ENCODE measurements around the gene MGMT.

MGMT gene

DNA sequence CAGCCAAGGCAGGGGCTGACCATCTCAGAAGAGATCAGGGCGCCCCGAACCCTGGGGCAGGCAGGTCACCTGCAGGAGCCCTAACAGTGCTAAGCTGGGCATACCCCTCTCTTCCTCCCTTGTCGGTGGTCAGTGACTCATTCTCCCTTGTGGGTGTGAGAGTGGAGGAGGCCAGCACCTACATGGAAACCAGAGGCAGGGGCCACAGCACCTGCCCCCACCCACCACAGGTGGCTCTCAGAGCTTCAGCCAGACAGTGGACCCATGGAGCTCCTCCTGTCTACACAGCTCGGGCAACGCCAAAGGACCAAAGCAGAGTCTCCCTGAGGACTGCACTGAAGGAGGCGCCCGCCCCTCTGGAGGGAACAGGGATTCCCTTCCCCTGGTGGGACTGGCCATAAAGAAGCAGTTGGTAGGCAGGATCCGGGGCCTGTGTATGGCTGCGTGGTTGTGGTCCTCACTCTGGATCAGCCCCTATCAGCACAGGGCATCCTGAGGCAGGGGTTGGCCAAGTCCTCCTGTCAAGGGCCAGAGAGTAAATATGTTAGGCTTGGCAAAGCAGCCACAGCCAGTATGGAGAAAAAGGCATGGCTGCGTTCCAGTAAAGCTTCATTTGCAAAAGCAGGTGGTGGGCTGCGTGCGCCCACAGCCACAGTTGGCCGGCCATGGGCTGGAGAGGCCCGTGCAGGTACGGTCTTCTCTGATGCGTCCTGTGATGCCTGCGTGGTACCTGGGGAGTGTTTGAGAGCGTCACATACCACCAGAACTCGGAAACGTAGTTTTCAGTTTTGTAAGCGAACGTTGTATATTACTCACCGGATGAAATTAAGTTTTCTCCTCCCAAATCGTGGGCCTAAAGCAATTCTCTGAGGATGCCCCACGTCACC, 298.9 kb downstream of the MGMT start:
- no peak for DNase-seq

DNA sequence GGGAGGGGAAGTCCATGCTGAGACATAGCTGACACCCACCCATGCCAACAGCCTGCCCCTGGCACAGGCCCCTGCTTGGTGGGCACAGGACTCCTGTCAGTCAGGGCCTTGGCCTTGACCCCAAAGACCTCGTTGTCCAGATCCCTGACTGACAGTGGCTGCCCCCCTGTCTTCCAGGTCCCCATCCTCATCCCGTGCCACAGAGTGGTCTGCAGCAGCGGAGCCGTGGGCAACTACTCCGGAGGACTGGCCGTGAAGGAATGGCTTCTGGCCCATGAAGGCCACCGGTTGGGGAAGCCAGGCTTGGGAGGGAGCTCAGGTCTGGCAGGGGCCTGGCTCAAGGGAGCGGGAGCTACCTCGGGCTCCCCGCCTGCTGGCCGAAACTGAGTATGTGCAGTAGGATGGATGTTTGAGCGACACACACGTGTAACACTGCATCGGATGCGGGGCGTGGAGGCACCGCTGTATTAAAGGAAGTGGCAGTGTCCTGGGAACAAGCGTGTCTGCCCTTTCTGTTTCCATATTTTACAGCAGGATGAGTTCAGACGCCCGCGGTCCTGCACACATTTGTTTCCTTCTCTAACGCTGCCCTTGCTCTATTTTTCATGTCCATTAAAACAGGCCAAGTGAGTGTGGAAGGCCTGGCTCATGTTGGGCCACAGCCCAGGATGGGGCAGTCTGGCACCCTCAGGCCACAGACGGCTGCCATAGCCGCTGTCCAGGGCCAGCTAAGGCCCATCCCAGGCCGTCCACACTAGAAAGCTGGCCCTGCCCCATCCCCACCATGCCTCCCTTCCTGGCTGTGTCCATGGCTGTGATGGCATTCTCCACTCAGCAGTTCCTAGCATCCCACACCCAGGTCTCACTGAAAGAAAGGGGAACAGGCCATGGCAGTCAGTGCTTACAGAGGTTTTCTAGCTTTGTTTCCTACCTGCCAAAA, 299.8 kb downstream of the MGMT start:
- no peak for DNase-seq

DNA sequence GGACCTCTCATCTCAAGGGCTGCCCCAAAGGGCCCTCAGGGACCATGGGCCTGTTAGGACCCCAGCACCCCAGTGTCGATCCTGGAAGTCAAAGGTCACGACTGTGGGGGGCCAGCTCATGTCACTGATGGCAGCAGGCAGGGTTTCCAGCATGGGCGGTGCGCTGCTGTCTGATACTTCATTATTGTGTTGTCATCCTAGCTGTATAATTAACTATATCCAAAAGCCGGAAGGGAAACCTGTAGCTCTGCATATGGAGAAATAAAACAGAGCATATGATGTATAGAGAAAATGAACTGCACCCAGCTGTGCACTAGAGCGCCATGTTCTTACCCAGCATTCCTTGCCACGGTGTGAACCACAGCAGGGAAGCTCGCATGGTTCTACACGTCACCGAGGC, 300.7 kb downstream of the MGMT start:
- DNase-seq: no peak

DNA sequence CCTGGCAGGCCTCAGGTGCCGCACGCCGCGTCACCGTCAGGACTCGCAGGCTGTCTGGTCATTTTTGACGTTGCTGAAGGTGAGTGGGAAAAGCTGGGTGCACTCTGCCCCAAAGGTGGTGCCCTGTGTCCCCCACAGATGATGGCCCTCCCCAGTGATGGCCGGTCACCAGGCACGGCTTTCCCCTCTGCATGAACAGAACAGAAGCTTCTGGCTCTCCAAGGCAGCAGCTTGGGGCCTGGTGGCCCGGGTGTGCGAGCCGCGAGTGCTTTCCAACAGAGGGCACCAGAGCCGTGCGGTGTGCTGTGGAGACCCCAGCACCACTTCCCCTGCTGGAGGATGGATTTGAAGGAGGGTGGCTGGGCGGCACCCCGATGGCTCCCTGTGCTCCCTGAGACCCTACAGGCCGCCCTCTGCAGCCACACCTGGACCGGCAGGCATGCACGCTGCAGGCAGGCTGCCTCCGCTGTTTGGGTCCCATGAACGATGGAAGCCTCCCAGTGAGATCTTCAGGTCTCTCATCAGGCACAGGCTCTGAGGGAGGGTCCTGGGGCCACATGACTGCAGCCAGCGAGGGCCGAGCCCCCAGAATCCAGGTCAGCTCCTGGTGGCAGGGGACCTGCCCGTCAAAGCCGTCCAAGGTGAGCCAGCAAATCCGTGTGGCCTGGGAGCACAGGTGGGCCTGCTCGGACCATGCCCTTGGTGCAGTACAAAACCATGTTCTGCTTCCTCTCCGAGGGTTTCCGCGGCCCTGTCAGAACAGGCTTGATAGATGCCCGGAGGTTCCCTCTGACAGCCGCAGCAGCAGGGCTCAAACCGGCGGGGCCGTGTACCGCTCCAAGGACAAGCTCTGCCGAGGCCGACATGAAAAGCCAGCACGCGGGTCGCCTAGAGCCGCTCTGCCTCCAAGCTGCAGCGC, 301.7 kb downstream of the MGMT start:
- no peak for DNase-seq

DNA sequence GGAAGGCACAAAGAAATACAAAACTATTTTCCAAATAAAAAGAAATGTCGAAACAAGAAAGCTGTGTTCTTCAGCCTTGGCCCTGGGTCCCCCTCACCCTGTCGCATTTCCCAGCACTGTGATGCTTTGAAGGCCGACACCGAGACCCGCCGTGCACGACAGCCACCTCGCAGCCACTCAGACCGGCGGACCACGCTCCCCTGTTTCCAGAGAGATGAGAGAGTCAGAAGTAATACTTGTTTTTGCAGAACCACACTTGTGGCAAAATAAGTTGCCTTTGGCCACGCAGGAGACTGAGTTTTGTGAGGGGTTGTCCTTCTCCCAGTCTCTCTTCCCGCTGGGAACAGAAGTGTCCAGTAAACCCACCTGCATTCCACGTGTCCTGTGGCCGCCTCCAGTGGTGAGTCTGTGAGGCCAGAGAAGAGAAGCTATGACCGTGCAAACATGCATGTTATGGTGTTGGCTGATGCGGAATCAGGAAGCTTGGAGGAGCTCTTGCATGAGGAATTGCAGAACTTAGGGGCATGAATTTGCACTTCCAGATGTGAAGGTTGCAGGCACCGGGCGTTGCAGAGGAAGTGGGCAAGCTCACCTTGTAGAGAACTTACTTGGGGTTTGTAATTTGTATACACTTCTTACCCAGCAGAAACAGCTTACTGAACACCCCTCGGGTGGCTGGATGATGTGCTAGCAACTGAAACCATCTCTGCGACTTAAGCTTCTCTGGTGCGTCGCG, 302.5 kb downstream of the MGMT start:
- DNase-seq: no peak

DNA sequence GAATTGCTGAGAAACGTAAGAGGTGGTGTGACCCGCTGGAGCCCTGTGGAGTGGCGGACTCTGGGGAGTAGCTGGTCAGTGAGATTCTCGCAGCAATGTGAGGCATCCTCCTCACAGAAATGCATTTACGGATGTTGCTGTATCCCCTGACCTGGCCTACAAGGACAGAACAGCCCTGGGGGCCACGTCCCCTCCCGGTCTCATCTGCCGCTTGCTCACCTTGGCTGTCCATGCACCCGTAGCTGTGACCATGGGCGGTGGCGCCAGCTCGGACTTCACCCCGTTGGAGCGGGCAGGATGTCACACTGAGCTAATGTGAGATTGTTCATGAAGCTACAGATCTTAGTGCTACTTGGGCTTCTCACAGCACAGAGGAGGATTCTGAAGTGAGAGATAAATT, 303.2 kb downstream of the MGMT start:
- no peak for DNase-seq

DNA sequence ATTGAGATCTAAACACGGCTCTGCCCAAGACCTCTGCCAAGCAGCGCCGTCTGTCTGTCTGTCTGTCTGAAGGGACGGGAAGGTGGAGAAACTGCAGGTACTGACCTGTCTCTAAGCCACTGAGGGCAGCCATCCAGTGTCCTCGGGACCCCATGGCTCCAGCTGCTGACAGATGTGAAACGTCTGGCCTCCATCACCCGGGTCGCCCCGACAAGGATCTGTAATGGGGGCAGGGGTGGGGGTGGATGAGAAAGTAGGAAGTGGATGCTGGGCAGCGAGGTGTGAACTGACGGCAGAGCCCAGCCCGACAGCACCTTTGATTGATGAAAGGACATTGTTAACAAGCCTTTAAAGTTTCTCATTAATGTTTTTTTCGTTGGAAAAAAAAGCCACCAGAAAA, 304.0 kb downstream of the MGMT start:
- DNase-seq: no peak

DNA sequence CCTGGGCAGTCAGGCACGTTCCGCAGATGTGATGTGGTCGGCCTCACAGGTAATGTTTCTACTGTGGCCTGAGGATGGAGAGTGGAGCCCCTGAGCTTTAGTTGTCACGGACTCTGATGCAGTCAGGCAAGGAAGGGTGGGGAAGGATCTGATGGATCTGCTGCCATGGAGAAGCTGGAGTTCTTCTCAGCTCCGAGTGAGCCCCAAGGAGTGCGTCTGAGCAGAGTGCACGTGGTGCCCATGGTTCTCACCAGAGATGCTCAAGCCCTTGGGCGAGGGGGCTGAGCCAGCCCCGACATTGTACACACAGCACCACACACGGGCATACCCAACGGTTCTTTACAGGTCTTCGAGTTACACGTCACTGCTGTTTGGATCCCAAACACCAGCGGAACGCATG, 304.5 kb downstream of the MGMT start:
- no peak for DNase-seq

DNA sequence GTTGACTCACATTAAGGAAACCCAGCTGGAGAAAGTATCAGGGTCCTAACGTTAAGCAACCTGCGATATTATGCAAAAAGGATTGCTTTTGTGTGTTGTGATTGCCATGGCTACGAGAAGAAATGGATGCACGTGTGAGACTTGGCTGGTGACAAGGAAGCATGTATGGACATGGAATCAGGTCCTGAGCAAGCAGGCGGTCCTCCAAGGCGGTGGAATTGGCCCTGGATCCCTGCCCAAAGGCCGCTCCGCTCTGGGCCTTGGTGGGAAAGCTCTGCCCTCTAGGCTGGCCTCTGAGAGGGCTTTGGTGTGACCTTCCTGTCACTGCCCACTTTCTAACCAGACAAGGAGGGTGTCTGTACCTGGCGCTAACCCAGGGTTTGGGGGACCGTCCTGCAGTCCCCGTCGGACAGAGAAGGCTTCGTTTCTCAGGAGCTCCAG, 305.0 kb downstream of the MGMT start:
- DNase-seq: no peak

DNA sequence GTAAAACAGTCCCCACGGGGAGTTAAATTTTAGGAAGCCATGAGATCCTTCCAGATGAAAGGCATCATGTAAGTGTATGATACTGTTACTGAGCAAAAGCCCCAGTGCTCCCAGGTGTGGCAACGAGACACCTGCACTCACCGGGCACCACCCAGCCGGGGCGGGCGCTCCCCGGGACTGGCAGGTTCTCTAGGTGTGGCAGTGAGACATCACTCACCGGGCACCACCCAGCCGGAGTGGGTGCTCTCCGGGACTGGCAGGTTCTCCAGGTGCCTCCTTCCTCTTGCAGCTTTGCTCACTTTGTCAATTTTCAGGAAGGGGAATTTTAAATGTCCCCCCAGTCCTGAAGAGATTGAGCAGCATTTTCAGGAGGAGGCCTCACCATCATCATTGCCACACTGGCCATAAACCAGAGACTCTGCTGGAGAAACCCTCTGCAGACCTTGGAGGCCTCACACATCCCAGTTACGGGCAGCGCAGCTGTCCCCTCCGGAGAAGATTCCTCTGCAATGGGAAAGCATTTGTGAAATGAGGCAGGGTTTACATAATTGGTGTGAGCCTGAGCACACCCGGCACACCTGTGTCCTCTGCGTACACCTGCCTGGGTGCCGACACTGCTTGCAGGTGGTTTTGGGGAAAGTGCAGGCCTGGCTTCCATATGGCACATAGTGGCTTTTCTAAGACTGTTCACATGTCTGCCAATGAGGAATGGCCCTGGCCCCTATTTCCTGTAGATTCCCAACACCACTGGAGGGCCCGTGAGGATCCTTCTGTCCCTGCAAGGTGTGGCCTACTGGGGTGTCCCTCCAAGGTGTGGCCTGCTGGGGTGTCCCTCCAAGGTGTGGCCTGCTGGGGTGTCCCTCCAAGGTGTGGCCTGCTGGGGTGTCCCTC, 305.7 kb downstream of the MGMT start:
- DNase-seq: no peak

DNA sequence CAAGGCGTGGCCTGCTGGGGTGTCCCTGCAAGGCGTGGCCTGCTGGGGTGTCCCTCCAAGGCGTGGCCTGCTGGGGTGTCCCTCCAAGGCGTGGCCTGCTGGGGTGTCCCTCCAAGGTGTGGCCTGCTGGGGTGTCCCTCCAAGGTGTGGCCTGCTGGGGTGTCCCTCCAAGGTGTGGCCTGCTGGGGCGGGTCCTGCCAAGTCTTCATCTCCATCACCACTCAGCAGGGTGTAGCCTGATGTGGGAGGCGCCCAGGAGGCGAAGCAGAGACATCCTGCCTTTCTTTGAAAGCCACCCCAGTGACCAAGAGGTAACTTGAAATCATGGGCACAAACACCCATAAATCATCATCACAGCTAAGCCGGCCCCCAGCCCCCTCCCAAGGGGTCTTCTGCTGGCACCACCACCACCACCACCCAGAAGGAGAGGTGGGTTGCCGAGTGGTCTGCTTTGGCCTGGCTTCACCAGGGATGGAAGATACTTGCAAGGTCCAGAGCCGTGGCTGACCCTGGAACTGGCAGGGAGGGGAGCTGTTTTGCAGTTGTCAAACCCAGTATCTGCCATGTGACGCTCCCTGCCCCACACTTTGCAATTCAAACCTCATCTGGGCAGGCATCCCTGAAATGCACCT, 306.4 kb downstream of the MGMT start:
- no peak for DNase-seq

DNA sequence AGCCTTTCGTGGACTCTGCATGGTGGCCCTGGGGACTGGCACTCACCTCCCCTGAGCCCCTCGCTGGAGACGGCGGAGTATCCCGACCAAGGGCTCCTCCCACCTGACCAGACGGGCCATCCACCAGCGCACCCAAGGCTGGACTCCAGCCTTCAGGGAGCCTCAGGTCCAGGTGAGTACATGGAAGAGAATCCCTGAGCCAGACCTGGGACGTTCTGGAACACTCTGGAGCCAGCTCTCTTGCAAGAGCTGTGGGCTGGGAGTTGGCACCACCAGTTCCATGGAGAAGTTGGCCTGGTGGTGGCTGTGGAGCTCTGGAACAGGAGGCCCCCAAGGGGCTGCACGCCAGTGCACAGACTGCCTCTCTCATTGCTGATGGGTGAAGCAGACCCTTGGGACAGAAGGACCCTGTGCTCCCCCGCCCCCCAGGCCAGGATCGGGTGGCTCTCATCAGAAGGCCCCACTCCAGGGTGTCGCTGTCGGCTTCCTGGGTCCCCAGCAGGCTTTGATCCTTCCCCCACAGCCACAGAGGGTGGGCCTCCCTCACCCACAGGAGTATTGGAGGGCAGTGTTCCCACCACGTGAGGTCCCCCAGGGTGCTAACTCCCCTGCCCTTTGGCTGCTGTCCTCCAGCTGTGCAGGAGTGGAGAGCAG, 307.2 kb downstream of the MGMT start:
- DNase-seq: no peak

DNA sequence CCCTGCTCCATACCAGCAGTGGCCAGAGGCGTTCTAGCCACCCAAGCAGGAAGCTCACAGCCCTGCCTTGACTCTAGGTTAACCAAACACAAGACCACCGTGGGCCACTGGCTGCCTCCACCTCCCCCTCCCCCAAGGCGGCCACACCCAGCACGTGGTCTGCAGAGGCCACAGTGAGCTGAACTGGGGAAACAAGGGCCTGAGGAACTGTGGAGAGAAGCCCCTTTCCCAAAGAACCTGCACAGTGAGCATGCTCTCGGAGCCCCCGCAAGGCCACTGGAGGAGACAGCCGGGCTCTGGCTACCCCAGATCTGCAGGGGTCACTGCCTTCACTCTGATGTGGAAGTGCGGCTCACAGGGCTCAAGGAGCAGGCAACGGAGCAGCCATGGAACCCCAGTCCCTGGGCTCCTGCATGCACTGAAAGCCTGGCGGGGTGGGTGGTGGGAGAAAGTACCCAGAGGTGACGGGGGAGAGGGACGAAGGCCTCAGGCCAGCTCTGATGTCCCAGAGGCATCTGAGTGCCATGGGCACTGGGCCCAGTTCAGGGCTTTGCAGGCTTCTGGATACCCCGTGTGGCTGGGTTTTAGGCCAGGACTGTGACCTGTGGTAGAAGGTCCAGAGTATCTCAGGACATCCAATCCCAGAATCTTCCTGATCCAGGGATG, 307.8 kb downstream of the MGMT start:
- DNase-seq: no peak

DNA sequence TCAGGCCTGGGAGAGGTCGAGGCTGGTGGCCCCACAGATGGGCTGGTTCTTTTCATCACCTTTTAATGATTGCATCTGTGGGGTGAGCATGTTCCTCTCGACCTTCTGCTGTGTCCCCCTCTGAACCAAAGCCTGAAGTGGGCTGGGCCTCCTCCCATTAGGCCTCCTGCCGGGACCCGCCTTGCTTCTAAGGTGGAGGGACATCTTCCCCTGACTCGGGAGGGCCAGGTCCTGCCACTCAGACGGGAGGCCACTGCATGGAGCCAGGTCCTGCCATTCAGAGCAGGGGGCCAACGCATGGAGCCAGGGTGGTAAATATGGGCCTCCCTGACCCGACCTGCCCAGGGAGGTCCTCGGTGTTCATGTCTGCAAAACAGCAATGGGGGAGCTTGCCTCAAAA, 308.6 kb downstream of the MGMT start:
- DNase-seq: no peak

DNA sequence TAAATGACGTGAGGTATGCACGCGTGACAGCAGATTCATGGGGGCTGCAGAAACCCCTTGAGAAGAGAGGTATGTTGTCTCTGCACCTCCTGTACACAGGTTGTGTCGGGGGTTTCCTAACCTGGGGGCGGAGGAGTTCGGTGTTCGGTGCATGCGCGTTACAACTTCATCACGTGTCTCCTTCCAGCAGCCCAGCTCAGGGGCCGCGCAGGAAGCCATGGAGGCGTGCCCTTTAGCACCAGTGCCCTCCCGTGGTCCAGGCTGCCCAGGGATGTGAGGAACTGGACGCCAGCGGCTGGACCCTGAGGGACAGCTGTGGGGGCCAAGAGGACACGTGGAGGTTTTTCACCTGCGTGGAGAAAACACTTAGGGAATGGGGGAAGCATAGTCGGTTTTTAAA, 310.6 kb downstream of the MGMT start:
- DNase-seq: no peak

DNA sequence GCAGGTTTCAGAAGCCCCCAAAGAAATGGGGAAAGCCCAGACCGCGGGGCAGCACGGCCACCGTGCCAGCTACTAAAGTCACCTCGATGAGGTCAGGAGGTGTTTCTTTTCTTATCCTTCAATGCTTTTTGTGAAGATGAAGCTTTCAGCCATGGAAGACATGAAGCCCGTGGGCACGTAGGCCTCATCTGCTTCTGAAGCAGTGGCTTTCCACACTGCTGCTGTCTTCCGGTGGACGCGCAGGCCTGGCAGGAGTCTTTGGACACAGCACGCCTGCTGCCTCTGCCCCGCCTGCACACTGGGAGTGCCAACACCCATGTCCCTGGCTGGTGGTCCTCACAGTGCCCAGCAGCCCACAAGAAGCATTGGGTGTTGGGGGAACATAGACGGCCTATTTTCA, 311.5 kb downstream of the MGMT start:
- DNase-seq: no peak

DNA sequence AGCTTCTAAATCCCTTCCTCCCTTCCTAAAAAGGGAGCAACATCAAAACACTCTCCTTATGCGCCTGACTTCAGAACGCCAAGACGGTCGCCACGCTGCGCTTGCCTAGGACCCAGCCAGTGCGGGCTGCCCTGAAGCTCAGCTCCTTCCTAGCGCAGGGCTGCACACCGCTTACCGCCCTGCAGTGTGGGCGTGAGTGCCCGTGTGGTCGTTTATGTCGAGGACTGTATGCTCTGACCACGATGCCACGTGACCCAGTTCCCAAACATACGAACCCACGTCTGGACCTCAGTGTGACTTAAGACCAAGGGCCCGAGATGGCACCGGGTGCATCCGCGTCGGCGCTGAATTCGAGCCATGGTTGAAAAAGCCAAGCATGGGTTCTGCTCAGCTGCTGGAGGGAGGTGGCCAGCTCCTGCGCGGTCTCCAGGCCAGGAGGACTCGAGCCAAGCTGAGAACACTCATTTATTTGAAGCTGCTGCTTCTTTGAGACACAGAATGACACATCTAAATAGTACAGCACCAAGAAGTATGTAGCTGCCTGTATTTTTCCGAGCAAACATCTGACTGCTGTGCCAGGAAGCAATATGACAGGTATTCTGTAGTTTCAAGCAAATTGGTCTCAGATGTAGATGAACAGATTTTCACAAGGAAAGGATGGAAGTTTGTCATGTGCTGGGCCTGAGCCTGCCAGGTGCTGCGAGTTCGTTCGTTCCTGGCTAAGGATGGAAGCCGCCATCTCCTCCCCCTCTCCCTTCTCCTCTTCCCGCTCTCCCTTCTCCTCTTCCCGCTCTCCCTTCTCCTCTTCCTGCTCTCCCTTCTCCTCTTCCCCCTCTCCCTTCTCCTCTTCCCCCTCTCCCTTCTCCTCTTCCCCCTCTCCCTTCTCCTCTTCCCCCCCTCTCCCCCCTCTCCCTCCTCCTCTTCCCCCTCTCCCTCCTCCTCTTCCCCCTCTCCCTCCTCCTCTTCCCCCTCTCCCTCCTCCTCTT, 312.4 kb downstream of the MGMT start:
- no peak for DNase-seq

DNA sequence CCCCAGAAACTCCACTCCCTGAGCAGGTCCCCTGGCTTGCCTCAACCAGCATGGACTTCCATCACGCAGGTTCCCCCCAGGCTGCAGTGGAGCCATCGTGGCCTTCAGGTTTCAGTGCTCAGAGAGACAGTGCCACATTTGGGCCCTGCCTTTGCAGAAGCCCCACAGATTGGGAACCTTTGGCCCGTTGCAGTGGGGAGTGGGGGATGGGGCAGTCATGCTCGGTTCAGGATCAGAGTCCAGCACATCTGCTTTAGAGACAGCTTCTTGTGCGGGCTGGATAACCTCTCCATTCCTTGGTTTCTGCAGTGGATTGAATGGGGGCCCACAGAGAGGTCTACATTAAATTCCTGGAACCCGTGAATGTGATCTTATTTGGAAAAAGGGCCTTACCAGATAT, 313.2 kb downstream of the MGMT start:
- no peak for DNase-seq
